ENCODE measurements around the gene HDHD3.
"Not testable (repeated sequence)": the region's sequence is repeated elsewhere in the genome, so short reads cannot be mapped to it uniquely, and the experiment has no call there.

Gene HDHD3, protein sequence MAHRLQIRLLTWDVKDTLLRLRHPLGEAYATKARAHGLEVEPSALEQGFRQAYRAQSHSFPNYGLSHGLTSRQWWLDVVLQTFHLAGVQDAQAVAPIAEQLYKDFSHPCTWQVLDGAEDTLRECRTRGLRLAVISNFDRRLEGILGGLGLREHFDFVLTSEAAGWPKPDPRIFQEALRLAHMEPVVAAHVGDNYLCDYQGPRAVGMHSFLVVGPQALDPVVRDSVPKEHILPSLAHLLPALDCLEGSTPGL

DNA sequence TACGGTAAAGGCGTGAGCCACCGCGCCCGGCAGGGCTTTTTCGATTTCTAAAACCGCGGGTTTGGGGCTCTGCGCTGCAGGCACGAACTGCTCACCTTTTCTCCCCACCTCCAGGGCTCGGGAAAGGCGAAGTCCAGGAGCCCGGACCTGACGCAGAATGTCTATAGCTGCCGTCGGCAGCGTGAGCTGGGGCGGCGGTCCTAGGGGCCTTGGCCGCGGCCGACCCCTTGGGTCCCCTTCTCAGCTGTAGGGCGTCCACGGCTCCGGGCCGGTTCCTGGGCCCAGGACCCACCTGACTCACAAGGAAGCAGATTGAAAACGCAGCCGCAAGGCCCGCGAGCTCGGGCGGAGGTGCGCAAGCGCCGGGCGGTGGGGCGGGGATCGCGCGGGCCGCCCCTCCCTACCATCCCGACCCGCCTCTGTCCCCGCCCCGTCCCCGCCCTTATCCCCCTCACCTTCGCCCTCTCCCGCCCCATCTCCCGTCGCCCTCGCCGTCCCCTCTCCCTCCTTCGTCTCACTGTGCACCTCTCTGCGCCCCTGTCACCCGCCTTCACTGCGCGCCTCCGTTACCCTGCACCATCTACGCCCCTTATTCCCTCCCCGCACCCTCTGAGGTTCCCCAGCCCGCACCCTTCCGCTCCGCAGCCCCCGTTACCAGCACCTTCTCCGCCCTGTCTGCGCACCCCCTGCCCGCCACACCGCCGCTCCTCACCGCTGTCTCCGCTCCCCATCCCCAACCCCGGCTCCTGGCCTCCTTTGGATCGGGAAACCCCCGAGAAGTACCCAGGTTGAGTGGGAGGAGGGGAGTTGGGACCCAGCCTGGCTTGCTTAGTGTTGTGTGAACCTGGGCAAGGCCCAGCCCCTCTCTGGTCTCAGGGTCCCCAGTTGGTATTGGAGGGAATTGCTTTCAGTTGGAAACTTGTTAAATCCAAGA is at the start of gene HDHD3:
Gene HDHD3, minus strand, starts transcription at position 353 of the 934 bp plus-strand sequence. CDS start 2,632 bp downstream, outside the sequence.
- peak; percentile 72 to 83 (median 80) for DNase-seq

DNA sequence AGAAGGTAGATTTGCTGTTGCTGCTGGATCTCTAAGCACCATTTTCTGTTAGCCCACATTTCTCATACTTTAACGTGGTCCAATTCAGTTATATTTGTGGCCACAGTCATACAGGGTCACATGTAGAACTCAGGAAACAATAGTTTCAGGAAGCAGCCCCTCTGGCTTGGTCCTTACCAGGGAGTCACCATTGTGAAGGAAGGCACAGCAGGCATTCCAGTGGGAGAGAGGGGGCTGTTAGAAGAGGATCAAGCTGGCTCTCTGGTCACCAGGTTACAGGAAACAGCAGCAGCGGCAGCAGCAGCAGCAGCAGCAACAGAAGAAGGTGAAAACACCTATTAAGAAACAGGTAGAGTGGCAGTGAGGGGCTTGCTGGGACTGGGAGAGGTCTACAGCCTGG is 48.3 kb upstream of the HDHD3 start:
- DNase-seq, result no peak

DNA sequence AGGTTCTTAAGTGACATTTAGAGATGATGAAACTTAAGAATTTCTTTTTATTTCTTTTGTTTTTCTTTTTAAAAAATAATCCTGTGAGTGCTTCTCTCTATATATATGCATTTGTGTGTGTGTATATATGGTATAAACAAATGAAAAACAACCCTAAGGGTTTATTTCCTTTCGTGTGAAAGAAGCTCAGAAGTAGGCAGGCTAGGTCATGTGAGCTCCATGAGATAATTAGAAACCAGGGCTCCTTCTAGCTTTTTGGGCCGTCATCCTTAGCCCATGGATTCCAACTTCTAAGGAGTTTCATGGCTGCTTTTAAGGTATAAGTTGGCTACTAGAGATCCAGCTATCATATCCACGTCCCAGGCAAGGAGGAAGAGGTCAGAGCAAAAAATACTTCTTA is 44.9 kb upstream of the HDHD3 start:
- no peak for DNase-seq

DNA sequence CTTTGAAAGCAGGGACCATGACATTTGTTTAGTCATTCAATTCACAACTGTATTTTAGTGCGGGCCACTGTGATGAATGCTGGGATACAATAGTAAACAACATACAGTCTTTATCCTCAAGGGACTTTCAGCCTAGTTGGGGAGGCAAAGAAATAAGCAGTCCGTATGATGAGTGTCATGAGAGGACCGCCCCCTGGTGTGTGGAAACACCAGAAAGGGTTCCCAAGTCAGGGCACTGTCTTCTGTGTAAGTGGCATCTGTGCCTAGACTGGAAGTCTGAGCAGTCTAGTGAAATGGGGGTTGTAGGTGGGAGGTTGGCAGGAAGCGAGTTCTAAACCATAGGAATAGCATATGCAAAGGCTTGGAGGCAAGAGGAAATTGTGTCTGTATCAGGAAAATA is 40.6 kb upstream of the HDHD3 start:
- DNase-seq, result no peak

DNA sequence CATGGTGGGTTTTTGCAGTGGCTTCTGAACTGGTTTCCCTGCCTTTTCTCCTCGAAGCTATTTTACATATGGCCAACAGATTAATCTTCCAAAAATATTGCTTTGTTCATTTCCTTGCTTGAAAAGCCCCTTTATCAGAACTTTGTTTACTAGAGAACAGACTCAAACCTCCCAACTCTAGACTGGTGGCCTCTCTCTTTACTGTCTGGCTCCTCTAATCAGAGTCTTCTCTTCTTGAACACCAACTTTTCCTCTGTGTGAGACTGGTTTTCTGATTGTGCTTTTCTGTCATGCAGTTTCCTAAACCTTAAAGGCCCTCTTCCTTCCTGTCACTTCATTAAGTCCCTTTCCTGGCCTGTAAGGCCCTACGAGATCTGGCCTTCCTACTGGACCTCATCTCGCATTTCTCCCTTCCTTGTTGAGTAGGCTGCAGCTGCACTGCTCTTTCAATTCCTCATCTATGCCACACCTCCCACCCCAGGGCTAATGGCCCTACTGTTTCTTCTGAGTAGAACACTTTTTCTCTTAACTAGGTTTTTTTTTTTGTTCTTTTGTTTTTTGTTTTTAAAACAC is 39.4 kb upstream of the HDHD3 start:
- DNase-seq, result no peak

DNA sequence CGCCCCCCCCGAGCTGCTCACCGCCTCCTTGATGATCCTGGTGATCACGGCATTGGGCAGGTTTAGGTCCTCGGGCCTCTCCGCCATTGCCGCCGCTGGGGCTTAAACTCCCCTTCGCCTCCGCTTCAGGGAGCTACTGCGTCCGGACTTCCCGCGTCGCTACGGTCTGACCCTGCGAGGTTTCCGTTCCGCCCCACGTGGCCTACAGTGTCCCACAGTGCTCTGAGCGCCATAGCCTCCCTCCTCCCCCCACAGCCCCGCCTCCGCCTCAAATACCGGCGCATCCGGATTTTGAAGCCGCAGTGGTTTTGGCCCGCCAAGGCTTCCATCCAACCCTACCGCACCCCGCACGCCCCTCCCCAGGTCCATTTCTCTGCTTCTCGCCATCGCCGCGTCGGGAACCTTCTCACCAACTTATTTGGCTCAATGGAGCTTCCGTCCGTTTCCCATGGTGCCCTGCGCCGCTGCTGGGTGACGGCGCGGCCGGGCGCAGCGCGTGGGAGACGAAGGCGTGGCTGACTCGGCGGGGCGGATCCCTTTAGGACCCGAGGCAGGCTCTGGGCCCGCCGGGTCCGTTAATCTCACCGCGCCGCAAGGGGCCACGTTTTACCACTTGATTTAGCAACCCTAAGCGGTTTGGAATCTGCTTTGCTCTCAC is 33.5 kb upstream of the HDHD3 start, which contains the start of the genes C9orf43 and POLE3:
Gene C9orf43, plus strand, starts transcription at position 541 of the 658 bp plus-strand sequence. CDS start 2,747 bp downstream, outside the sequence.
Gene POLE3, minus strand, starts transcription at position 469 of the 658 bp plus-strand sequence. Its CDS starts 382 bp downstream, at position 87.
- peak; percentile 87 to 100 (median 99) for DNase-seq

DNA sequence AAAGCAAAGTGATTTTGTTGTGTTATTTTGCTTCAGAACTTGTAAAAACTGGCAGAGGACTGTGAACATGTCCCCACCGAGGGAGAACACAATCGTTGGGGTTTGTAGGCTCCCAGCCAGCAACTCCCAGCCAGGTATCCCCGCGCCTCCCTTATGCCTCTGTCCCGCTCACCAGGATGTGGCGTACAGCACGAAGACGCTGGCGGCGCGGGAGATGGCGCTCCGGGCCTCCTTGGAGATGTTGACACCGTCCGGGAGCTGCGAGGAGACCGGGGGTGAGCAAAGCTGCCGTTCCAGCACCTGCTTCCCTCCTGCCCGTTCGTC is 33.1 kb upstream of the HDHD3 start:
- no peak for DNase-seq

DNA sequence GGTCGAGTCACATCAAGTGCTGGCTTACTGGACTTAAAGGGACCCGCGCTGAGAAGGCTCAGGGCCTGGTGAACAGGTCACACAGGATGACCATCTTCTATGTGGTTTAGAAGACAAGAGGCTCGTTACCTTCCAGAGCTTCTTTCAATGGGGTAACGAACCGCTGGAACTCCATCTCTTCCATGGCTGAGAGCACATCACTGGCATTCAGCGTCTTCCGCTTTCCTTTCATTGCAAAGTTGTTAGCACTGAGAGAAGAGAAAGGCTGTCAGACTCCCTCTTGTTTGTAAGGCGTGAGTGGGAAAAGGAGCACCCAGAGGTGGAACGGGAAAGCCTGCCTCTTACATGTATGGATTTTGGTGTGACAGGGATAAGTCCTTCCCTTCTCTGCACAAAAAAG is 32.7 kb upstream of the HDHD3 start:
- DNase-seq, result no peak

DNA sequence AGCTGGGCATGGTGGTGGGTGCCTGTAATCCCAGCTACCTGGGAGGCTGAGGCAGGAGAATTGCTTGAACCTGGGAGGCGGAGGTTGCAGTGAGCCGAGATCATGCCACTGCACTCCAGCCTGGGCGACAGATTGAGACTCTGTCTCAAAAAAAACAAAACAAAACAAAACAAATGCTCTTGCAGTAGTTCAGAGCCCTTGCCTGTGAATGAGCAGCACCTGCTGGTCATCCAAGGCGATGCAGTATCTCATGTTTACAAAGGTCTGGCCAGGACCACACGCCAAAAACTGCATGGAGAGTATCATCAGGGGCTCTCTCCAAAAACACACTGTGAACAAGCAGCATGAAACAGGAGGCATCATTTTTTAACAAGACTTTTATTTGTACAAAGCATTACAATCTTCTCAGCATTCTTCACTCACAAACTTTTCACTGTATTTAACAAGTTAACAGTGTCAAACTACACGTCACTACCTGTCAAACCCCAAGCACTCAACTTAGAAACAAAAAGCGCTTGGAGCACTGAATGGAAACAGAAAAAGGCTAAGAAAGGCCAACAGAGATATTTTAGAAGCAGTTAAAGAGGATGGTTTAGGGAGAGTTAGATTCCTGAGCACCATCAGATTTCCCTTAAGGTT is 30.2 kb upstream of the HDHD3 start:
- peak in 2 of 3 experiments; percentile 24 to 75 for DNase-seq

DNA sequence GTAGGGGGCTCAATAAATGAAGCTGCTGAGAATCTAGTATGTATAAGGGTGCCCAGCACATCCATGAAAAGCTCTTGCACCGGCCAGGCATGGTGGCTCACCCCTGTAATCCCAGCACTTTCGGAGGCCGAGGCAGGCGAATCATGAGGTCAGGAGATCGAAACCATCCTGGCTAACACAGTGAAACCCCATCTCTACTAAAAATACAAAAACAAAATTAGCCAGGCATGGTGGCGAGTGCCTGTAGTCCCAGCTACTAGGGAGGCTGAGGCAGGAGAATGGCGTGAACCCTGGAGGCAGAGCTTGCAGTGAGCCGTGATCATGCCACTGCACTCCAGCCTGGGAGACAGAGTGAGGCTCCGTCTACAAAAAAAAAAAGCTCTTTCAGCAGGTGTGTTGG is 29.6 kb upstream of the HDHD3 start:
- not testable (repeated sequence) for DNase-seq

DNA sequence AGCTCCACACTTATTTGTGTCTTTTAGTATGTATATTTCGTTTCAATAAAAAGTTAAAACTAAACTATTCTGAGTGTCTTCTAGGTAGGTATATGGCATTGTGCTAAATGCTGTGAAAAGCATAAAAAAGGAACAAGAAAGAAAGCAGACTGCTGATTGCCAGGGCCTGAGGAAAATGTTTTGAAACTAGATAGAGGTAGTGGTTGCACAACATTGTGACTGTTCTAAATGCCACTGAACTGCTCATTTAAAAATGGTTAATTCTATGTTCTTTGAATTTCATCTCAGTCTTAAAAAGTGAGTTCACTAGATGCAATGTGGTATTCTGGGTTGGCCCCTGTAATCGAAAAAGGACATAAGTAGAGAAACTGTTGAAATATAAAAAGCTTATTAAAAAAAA is 26.9 kb upstream of the HDHD3 start:
- DNase-seq, result no peak

DNA sequence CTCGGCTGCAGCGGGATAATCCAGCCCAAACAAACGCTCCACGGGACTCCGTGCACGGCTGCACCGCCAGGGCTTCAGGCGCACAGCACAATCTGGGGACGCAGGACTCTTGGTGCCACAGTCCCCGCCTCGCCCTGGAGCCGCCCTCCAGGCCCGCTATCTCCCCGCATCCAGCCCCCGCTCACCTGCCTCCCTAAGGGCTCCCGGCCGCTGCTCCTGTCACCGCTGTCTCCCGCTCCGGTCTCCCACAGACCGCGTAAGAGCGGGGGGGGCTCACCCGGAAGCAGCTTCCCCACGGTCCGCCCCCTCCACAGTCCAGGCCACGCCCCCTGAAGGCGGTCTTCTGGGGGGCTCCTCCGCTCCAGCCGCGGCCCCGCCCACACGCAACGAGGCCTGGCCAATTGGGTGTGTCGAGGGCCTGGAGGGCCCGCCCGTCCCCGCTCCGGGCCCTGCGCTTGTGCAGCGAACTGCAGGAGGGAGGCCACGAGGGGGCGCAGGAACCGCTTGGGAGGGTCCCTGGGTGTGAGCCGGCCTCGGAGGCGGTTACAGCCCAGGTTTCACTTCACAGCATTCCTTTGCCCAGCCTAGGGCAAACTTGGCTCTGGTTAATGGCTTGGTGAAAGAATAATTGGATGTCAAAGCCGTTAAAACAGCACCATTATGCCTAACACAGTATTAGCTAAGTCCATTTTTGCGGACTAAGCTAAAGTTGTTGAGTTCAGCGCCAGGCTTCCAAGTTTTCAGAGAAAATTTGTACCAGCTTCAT is 24.4 kb upstream of the HDHD3 start, which contains the start of gene ALAD:
Gene ALAD, minus strand, starts transcription at position 258 of the 766 bp plus-strand sequence. CDS start 7,725 bp downstream, outside the sequence.
- DNase-seq, result peak; percentile 97 to 99 (median 99)

DNA sequence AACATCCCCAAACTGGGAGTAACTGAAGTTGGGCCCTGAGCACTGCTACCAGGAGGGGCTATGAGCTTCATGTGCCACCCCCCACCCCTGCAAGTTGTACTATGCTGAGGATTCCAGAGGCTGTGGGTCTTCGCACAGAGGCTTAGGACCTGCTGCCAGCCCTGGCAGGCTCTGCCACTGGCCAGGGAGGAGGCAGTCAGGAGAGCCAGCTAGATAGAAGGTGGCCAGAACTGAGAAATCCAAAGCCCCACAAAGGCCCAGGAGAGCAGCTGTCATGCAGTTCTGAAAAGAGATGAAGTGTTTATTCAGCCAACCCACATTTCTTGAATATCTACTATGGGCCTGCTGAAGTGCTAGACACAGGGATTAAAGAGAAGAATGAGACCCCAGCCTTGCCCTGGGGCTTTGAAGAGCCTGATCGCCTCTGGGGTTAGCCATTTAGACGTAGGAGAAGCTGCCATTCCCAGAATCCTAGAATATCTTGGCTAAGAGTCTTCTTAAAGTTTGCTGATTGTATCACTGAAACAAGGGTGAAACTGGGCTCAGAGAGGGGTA is 22.9 kb upstream of the HDHD3 start:
- DNase-seq, result no peak

DNA sequence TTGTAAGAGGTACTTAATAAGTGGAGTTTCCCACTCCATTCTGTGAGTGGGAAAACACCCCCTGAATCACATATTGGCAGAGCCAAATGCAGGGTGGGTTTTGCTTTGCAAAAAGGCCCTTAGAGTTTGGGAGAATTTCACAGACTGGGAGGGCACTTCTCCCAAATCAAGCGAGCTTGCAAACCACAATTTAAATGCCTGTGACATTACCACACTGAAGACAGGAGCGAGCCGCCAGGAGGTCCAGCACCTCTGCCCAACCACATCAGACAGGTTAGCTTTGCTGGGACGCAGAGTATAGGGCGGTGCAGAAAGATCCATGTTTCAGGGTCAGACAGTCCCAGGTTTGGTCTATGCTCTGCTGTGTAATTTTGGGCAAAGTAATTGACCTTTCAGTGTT is 22.0 kb upstream of the HDHD3 start:
- DNase-seq, result no peak

DNA sequence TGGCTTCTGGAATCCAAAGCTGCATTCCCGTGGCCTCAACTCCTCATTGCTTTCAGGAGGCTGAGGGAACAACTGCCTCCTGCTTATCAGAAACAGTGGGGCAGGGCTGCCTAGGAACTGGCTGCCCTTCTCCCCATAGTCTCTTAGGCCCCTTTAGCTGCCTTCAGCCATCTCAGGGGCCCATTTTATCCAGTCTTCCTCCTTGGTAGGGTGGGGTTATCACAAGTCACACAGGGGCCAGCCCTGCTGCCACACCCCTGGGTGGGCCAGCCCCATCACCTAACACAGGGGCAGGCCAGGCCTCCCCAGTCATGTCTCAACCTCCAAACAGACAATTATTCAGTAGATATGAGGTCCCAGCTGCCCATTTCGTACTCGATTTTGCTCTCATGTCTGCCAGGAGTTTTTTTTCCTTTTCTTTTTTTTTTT is 20.4 kb upstream of the HDHD3 start:
- DNase-seq, result no peak

DNA sequence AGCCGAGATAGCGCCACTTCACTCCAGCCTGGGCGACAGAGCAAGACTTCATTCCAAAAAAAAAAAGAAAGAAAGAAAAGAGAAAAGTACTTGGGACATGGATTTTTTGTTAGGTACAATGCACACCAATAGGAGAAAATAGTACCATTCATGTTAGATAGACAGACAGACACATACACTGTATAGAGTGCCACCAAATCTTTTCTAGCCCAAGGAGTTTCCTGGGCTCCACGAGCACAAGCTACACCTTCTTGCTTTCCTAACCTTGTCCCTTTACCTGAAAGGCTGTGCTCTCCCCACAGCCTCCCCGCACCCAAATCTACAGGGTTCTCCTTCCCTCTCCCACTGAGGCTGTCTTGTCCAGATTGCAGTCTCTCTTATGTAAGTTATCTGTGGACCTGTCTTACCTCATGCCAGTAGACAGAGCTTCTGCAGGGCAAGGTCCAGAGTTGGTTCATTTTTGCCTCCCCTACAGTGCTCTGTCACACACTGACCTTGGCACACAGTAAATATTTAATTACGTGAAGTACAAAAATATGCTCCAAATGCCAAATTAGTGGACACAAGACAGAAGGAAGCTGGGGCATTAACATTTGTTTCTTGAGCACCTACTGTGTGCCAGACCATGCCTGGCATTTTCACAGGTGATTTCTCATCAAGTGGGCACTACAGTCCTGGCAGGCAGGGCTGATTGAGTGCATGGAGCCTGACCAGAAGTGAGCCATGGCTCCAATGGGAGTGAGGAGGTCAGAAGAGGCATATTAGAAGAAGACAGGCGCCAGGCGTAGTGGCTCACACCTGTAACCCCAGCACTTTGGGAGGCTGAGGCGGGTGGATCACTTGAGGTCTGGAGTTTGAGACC is 18.4 kb upstream of the HDHD3 start:
- DNase-seq, result no peak

DNA sequence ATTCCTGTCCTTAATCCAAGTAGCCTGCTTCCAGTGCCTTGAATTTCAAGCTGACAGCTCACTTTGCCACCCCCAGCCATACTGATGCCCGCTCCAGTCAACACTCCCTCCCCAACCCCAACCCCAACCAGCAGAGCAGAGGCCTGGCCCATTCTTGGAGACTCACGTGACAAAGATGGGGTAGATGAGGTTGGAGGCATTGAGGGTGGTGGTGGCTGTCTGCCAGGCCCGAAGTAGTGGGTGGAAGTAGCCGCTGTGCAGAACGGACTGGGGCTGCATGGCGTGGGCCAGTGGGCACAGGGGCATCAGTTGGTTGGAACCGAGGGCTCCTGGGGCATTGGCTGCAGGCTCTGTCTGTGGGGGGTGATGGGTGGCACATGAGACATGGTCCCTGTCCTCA is 16.5 kb upstream of the HDHD3 start:
- DNase-seq, result no peak

DNA sequence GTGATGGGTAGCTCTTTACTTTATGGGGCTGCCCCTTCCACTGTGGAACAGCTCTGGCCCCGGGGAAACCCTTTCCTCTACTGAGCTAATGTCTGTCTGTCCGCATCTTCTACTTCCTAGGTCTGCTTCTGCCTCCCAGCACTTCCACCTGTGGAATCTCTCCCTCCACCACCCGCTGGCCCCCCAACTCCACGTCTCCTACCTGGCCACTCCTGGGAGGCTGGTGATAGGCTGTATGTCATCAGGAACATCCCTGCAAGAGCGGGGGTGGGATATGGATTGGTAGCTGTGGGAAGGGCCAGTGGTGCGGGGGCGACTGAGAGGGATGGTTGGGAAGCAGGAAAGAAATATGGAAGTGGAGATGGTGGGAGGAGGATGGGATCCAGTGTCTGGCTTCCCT is 15.1 kb upstream of the HDHD3 start:
- DNase-seq, result no peak

DNA sequence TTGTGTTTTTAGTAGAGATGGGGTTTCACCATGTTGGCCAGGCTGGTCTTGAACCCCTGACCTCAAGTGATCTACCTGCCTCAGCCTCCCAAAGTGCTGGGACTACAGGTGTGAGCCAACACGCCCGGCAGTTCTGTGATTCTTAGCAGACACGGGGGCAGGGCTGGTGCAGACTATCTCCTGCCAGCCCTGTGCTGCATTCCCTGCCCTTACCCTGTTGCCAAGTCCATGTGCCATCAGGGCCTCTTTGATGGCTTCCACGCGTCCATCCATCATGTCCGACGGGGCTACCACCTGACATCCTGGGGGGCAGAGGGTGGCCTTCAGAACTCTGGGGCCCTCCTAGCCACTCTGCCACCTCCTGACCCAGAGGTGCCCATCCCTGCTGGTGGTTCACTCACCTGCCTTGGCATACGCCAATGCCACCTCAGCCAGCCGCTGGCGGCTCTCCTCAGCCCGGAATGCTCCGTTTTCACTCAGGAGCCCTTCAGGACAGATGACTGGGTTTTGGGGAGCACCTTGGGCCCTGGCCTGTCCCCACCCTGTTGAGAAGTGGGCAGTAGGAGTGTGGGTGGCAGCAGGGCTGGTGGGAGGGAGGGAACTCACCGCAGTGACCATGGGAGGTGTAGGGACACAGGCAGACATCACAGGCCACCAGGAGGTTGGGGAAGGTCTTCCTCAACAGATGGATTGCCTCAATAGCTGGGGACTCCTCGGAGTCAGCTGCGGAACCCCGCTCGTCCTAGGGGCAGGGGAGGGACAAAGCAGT is 13.6 kb upstream of the HDHD3 start:
- no peak for DNase-seq
